ENCODE data around the gene METTL25.

GRCh38 chr12:82505150-82505549, 146.8 kb downstream of the METTL25 start:
- TF ChIP-seq POLR2A (IDR thresholded peaks at IDR 0.05; ENCODE audit: low read length), result no peak
- no peak for TF ChIP-seq GATA1 (IDR thresholded peaks at IDR 0.05; ENCODE audit: low read depth, low read length)
